G401 (cell line): ENCODE measurements around the gene FXYD6. TPM values are rescaled to one million over a fixed set of nuclear protein-coding genes. Genes with fewer than 3 reads are reported as not detected.

Experiments used
- total RNA-seq: library from RNA; depleted of rRNA; stranded (reverse); fragments of >200 nt; shearing (Covaris generic); gene quantifications from 2 replicates; pipeline ENCODE4 v1.2.3, GENCODE V29; 2014; rRNA removed

The FXYD6 gene
- total RNA-seq, 1 experiment from 2014 or later: not detected

Other genes starting within 250 kb of the FXYD6 start
- gene DSCAML1, start 79.4 kb downstream of the FXYD6 start, total RNA-seq: not detected in 2 replicates
- not detected in 2 replicates for gene FXYD2, start 51.9 kb downstream of the FXYD6 start, total RNA-seq
- not detected in 2 replicates for gene TMPRSS13, start 52.7 kb upstream of the FXYD6 start, total RNA-seq
- gene IL10RA, start 109.7 kb upstream of the FXYD6 start, total RNA-seq: not detected in 2 replicates
- gene TMPRSS4, start 200.4 kb upstream of the FXYD6 start, total RNA-seq: not detected in 2 replicates
- gene SMIM35, start 210.3 kb upstream of the FXYD6 start, total RNA-seq: not detected in 2 replicates